K562 (cell line): Measurements from ENCODE around the gene DDX54. TPM values are rescaled to one million over a fixed set of nuclear protein-coding genes. Genes with fewer than 3 reads are reported as not detected.

Experiments
- BHLHE40 ChIP-seq: IDR thresholded peaks from 2 replicates; pipeline ENCODE4 v1.6.1; 2011; ENCODE audit warnings: low read length, improper control_type of control experiment
- FOXA3 ChIP-seq, 2 experiments: fragments of 450-650 bp in 1 of 2; sonication (generic) in 1 of 2; formaldehyde crosslinking; IDR thresholded peaks in 1 of 2; conservative IDR thresholded peaks in 1 of 2; 2 replicates each; pipeline versions ENCODE4 v1.4.0 to v1.8.0; 2020 to 2022; ENCODE audit warnings: mild to moderate bottlenecking in 2 of 2, missing genetic modification reagents in 1 of 2
- NR2C2 ChIP-seq, 2 experiments: fragments of 200-800 bp in 1 of 2; sonication (Bioruptor generic) in 1 of 2; sonication (generic) in 1 of 2; formaldehyde crosslinking in 1 of 2; IDR thresholded peaks; 2 replicates each; pipeline versions ENCODE4 v1.6.1 to v1.8.0; 2016 to 2022; ENCODE audit warnings: mild to moderate bottlenecking in 1 of 2, missing compliant biosample characterization in 1 of 2, missing genetic modification characterization in 1 of 2, missing genetic modification reagents in 1 of 2
- POLR2A ChIP-seq: fragments of 450-650 bp; conservative IDR thresholded peaks from 2 replicates; pipeline ENCODE4 v1.6.1; 2016
- RUNX1 ChIP-seq: sonication (generic); IDR thresholded peaks from 2 replicates; pipeline ENCODE4 v1.6.1; 2016; ENCODE audit warnings: antibody characterized with exemption, low read depth
- TFAP4 ChIP-seq: sonication (generic); formaldehyde crosslinking; IDR thresholded peaks from 2 replicates; pipeline ENCODE4 v1.8.0; 2022; ENCODE audit warnings: missing genetic modification reagents, mild to moderate bottlenecking, moderate library complexity, borderline replicate concordance
- THRB ChIP-seq: fragments of 450-650 bp; formaldehyde crosslinking; conservative IDR thresholded peaks from 2 replicates; pipeline ENCODE4 v1.4.0; 2022; ENCODE audit warnings: mild to moderate bottlenecking, missing genetic modification characterization
- ZBTB1 ChIP-seq: sonication (generic); formaldehyde crosslinking; IDR thresholded peaks from 2 replicates; pipeline ENCODE4 v1.8.1; 2023; ENCODE audit warnings: missing genetic modification reagents, low read depth, mild to moderate bottlenecking, borderline replicate concordance
- ZBTB12 ChIP-seq: fragments of 250-450 bp; sonication (Bioruptor Pico); IDR thresholded peaks from 2 replicates; pipeline ENCODE4 v1.4.0; 2020
- ZBTB7A ChIP-seq: IDR thresholded peaks from 2 replicates; pipeline ENCODE4 v1.6.1; 2011; ENCODE audit warnings: low read depth, mild to moderate bottlenecking, low read length, moderate library complexity, borderline replicate concordance; ENCODE audit not compliant: control insufficient read depth
- ZC3H8 ChIP-seq: fragments of 450-650 bp; IDR thresholded peaks from 2 replicates; pipeline ENCODE4 v1.6.1; 2017
- ZNF175 ChIP-seq: fragments of 200-800 bp; sonication (Bioruptor generic); IDR thresholded peaks from 2 replicates; pipeline ENCODE4 v1.6.1; 2016; ENCODE audit warnings: low read depth, mild to moderate bottlenecking, missing genetic modification characterization, missing compliant biosample characterization
- ZNF449 ChIP-seq: fragments of 250-450 bp; sonication (Bioruptor Pico); IDR thresholded peaks from 2 replicates; pipeline ENCODE4 v1.8.0; 2022; ENCODE audit warnings: moderate library complexity, mild to moderate bottlenecking, inconsistent platforms
- ZNF518B ChIP-seq: fragments of 250-450 bp; sonication (Bioruptor Pico); IDR thresholded peaks from 2 replicates; pipeline ENCODE4 v1.5.0; 2021; ENCODE audit warnings: mild to moderate bottlenecking, moderate library complexity
- polyA plus RNA-seq, 8 experiments: library from polyadenylated mRNA; depleted of rRNA in 4 of 8; stranded (reverse) in 5 of 8; unstranded in 3 of 8; fragments of >200 nt; fragmentation: Nextera tagmentation in 2 of 8; fragmentation: Illumina TruSeq in 1 of 8; extraction: Ambion mirVana in 2 of 8; extraction: Trizol in 1 of 8; gene quantifications; 2 replicates each; pipeline versions ENCODE4 v1.2.1 to v1.2.3, GENCODE V29; 2011 to 2014; ENCODE audit warnings: inconsistent platforms in 1 of 8, missing spikeins in 1 of 8
- total RNA-seq, 7 experiments: library from RNA; depleted of rRNA in 6 of 7; stranded (reverse); fragments of >200 nt in 6 of 7; fragmentation: Illumina TruSeq in 2 of 7; extraction: Trizol in 2 of 7; gene quantifications; 2 replicates each; pipeline versions ENCODE4 v1.2.1 to v1.2.3, GENCODE V29; 2011 to 2021; ENCODE audit warnings: low replicate concordance in 1 of 7

DDX54 gene
- total and polyA plus RNA-seq, 9 of the 15 experiments (the other 6 are each of a cell fraction or from before 2014, with no cell fraction given): 1.4 to 135 (median 51.4) TPM

- TF ChIP-seq ZBTB12 (CRISPR knock-in tag) (0 out of 2 replicates have a peak, but pooled peaks have one; percentile 16), BHLHE40 (peak; percentile 83), THRB (CRISPR knock-in tag) (no peak), ZC3H8 (no peak), NR2C2 (CRISPR knock-in tag; IDR thresholded peaks at IDR 0.05) (peak; percentile 40; the same call in 1 of the 2 replicates), NR2C2 (tag; IDR thresholded peaks at IDR 0.05) (peak; percentile 86), ZNF449 (CRISPR knock-in tag) (no peak), ZNF518B (no peak), POLR2A (no peak), RUNX1 (peak; percentile 81; the same call in 1 of the 2 replicates), FOXA3 (CRISPR knock-in tag; conservative IDR thresholded peaks at IDR 0.05 in 1 of 2, IDR thresholded peaks at IDR 0.05 in 1 of 2) (peak; percentile 73 to 90), TFAP4 (peak; percentile 79), ZNF175 (CRISPR knock-in tag) (peak; percentile 75; the same call in 1 of the 2 replicates), ZBTB7A (no peak), ZBTB1 (CRISPR knock-in tag) (peak; percentile 94)
These were observed 23.0 kb upstream of the DDX54 start (continued) for GRCh38 chr12:113208041-113208934.
